Measurements from ENCODE around the gene MAP3K7CL.

- TF ChIP-seq CTCF (IDR thresholded peaks at IDR 0.05) (no peak), POLR2AphosphoS5 (IDR thresholded peaks at IDR 0.05; ENCODE audit: insufficient read depth in 1 of 2, low read depth in 1 of 2) (no peak), POLR2A (IDR thresholded peaks at IDR 0.05) (no peak)
These were observed 14.4 kb downstream of the MAP3K7CL start for GRCh38 chr21:29144736-29145353.

Data from vagina (tissue), 2 donors.